Measurements from ENCODE around the gene RALGPS2. TPM values are rescaled to one million over a fixed set of nuclear protein-coding genes. Genes with fewer than 3 reads are reported as not detected.

The RALGPS2 gene
- total and polyA plus RNA-seq, 9 of the 15 experiments (the other 6 are each of a cell fraction or from before 2014, with no cell fraction given) = 0.28 to 6.5 (median 2.6) TPM

DNA sequence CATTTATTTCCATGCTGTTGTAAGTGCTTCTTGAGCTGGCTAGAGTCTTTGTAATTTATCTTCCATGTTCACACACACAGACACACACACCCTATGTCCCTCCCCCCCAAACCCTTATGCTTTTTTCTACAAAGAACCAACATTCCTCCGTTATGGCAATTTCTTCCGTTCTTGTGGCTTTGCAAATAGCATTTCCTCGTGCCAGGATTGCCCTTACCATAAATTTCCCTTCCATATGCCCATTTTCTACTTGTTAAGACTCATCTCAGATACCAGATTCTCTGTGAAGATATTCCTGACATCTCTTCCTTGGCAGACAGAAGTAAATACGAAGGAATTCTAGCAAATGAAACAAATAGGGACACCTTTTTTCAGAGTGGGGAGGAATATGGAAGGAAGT lies 26.0 kb downstream of the RALGPS2 start:
- no peak for DNase-seq (ENCODE audit: extremely low read depth in 1 of 4, low spot score in 3 of 4)
- Histone ChIP-seq H3K4me2 (ENCODE audit: insufficient read depth, low read length) (no peak overlapping the region), H3K27me3 (ENCODE audit: control insufficient read depth in 2 of 2, insufficient read depth in 2 of 2, low read length in 2 of 2) (peaks cover 0 to 2% of the 10 kb centered on the region in 2 experiments; a peak in 2 of 5 replicates), H3K9me3 (replicated peaks; ENCODE audit: control insufficient read depth, insufficient read depth, low read depth, low read length) (no peaks in the 10 kb centered on the region), H3K36me3 (ENCODE audit: control insufficient read depth, insufficient read depth, low read length) (no peaks in the 10 kb centered on the region), H3K4me3 (no peak overlapping the region), H3K4me1 (replicated peaks in 1 of 2; ENCODE audit: control insufficient read depth in 2 of 2, insufficient read depth in 2 of 2, low read length in 2 of 2) (no peaks in the 10 kb centered on the region), H3K79me2 (ENCODE audit: control insufficient read depth, insufficient read depth, low read length) (no peaks in the 10 kb centered on the region), H4K20me1 (replicated peaks; ENCODE audit: control insufficient read depth, insufficient read depth, low read length) (no peaks in the 10 kb centered on the region), H3K9ac (ENCODE audit: insufficient read depth in 1 of 2, low read depth in 2 of 2, low read length in 2 of 2) (no peak overlapping the region), H3K27ac (ENCODE audit: extremely low read depth, low read depth, low read length) (no peak overlapping the region), H3K9me1 (ENCODE audit: control insufficient read depth, insufficient read depth, low read length) (no peaks in the 10 kb centered on the region), H2AFZ (ENCODE audit: low read depth, low read length) (no peak overlapping the region)
- no peak for TF ChIP-seq ZNF431 (CRISPR knock-in tag; IDR thresholded peaks at IDR 0.05)
- TF ChIP-seq RFX7 (CRISPR knock-in tag; IDR thresholded peaks at IDR 0.05) = no peak
- TF ChIP-seq, protein P1, sequence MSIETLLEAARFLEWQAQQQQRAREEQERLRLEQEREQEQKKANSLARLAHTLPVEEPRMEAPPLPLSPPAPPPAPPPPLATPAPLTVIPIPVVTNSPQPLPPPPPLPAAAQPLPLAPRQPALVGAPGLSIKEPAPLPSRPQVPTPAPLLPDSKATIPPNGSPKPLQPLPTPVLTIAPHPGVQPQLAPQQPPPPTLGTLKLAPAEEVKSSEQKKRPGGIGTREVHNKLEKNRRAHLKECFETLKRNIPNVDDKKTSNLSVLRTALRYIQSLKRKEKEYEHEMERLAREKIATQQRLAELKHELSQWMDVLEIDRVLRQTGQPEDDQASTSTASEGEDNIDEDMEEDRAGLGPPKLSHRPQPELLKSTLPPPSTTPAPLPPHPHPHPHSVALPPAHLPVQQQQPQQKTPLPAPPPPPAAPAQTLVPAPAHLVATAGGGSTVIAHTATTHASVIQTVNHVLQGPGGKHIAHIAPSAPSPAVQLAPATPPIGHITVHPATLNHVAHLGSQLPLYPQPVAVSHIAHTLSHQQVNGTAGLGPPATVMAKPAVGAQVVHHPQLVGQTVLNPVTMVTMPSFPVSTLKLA (conservative IDR thresholded peaks at IDR 0.05) = no peak
- TF ChIP-seq DDX20 (tag; IDR thresholded peaks at IDR 0.05; ENCODE audit: low read depth) = no peak
- TF ChIP-seq ETS2 (tag; IDR thresholded peaks at IDR 0.05; ENCODE audit: borderline replicate concordance, poor library complexity, severe bottlenecking) = no peak
- TF ChIP-seq, protein P2, sequence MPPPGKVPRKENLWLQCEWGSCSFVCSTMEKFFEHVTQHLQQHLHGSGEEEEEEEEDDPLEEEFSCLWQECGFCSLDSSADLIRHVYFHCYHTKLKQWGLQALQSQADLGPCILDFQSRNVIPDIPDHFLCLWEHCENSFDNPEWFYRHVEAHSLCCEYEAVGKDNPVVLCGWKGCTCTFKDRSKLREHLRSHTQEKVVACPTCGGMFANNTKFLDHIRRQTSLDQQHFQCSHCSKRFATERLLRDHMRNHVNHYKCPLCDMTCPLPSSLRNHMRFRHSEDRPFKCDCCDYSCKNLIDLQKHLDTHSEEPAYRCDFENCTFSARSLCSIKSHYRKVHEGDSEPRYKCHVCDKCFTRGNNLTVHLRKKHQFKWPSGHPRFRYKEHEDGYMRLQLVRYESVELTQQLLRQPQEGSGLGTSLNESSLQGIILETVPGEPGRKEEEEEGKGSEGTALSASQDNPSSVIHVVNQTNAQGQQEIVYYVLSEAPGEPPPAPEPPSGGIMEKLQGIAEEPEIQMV (tag; conservative IDR thresholded peaks at IDR 0.05; ENCODE audit: low read depth) = no peak
- no peak for TF ChIP-seq SREBF2 (CRISPR knock-in tag; IDR thresholded peaks at IDR 0.05)
- no peak for TF ChIP-seq ZNF12 (CRISPR knock-in tag; IDR thresholded peaks at IDR 0.05)
- TF ChIP-seq RCOR1 (IDR thresholded peaks at IDR 0.05; ENCODE audit: borderline replicate concordance in 1 of 2, low read depth in 2 of 2, low read length in 2 of 2) = no peak
- TF ChIP-seq, protein P3, sequence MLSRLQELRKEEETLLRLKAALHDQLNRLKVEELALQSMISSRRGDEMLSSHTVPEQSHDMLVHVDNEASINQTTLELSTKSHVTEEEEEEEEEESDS (CRISPR knock-in tag; IDR thresholded peaks at IDR 0.05) = no peak
- no peak for TF ChIP-seq MCM2 (IDR thresholded peaks at IDR 0.05; ENCODE audit: low read depth)
- TF ChIP-seq HOXB6 (CRISPR knock-in tag; IDR thresholded peaks at IDR 0.05; ENCODE audit: borderline replicate concordance) = no peak
- no TSS peak for BruUV-seq (replicated peaks)
- in situ Hi-C loops (cut with MboI) (no loop called here), intact Hi-C loops (cut with micrococcal nuclease) (loop anchor here (5.0 kb wide), 1 partner anchor 439 kb away; no protein-coding TSS in a partner anchor)
- ChIA-PET POLR2A (interaction anchor here (1.2 kb wide), 2 partner anchors 43 to 215 kb away, joined by 3 read pairs; no protein-coding TSS in a partner anchor), CTCF (ENCODE audit: low intra/inter-chr PET ratio) (interaction anchor here (0.7 kb wide), 1 partner anchor 45 kb away, joined by 3 read pairs; no protein-coding TSS in a partner anchor)
- FAIRE-seq = no peak
- WGBS (ENCODE audit: insufficient coverage, low coverage, missing lambda C conversion rate) = 1% methylated on average over 4 of the region's 4 CpGs
- no peak for ATAC-seq
